DMS 273 (cell line): Measurements from ENCODE around the gene NLGN3.

ENCODE experiments used
- DNase-seq: peaks from one replicate; lab custom pipeline; 2025; ENCODE audit not compliant: unreplicated experiment; lab: John Stamatoyannopoulos, UW

Gene NLGN3

DNA sequence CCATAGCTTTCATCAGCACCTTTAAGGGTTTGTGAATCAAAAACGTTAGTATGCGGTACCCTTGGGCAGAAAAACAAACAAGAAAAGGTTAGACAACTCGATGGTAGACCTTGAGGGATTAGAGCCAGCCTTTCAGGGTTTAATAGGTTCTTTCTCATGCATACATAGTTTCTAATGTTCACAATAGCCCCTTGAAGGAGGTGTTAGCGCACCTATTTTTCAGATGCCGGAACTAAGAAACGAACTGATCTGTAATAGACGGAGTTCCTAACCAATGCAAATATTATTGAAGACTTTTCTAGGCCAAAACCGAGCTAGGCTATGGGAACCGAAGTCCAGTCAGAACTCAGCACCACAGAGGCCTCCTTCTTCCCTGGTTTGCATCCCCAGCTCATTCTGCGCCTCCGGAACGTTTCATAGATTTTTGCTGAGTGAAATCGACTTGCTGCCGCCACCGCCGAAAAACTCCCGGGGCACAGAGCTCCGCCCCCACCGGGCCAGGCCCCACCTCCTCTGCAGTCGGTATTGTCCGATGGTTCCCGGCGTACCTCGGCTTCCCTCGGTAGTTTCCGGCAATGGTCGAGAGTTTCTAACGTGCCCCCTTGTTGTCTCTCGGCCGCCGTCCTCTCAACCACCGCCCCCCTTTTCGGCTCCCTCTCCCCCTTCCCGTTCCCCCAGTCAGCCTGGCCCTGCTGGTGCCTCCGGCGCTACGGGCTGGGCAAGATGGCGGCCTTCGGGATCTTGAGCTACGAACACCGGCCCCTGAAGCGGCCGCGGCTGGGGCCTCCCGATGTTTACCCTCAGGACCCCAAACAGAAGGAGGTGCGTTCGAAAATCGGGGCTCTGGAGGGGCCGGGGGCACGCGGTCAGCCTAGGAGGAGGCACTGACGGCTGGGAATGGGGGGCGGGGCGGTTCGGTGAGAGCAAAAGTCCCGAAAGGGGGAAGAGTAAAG is 26.3 kb upstream of the NLGN3 start, which contains the start of gene MED12:
Gene MED12, plus strand, starts transcription at position 565 of the 953 bp plus-strand sequence. Its CDS starts 159 bp downstream, at position 724.
- DNase-seq, result peak; percentile 87

DNA sequence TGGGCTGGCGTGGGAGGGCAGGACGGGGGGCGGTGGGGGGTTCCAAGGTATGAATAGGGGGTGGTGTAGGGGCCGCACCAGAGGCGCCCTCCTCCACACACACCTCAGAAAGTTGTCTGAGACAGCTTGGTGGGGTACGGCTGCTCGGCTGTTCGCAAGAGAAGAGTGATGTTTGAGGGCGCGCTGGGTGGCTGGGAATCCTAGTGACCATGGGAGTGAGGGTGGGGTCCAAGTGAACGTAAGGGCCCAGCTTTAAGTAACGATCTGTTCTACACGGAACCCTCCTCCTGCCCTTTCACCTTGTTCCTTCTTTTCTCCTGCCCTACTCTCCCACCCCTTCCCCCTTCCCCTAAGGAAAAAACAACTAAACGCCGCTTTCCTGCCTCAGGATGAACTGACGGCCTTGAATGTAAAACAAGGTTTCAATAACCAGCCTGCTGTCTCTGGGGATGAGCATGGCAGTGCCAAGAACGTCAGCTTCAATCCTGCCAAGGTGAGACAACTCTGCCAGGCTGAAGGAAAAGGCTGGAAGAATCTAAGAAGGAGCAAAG is 25.6 kb upstream of the NLGN3 start:
- DNase-seq, result no peak

DNA sequence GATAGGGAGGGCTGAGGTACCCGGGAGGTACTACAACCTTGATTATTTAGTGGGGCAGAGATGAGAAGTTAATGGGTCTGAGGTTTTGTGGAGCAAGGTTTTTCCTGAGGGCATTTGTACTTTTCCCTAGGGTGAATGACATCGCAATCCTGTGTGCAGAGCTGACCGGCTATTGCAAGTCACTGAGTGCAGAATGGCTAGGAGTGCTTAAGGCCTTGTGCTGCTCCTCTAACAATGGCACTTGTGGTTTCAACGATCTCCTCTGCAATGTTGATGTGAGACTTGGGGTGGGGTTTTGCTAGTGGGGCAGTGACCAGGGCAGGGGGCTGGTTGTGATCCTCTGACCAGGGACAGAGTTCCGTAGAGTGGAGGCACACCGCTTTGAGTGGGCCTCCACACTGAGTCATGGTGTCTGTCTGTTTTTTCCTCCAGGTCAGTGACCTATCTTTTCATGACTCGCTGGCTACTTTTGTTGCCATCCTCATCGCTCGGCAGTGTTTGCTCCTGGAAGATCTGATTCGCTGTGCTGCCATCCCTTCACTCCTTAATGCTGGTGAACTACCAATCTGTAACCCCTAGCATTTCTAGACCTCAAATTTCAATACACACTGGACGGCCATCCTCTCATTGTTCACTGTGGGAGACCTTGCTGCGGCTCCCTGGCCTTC is 16.3 kb upstream of the NLGN3 start:
- DNase-seq, result no peak

DNA sequence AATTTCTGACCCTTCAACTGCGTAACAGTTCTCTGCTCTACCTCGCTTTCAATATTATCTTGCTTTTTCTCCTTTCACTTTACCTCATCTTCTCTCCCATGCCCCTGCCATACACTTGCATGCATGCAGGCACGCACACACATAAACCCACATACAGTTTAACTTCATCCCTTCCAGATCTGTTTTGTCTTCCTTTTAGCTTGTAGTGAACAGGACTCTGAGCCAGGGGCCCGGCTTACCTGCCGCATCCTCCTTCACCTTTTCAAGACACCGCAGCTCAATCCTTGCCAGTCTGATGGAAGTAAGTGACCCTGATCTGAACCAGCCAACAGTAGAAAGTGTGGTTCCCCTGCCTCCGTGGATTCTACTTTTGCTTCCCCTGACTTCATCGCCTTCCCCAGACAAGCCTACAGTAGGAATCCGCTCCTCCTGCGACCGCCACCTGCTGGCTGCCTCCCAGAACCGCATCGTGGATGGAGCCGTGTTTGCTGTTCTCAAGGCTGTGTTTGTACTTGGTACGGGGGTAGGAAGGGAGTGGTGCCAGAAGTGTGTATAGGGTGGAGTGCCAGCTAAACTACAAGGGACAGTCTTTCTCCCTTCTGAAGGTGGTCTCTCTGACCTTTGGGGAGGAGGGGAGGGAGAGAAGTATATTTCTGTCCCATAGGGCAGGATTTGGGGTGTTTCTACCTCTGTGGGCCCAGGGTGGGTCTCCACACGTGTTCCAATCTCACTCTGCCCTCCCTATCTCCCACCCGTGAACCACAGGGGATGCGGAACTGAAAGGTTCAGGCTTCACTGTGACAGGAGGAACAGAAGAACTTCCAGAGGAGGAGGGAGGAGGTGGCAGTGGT is 15.5 kb upstream of the NLGN3 start:
- peak; percentile 74 for DNase-seq

DNA sequence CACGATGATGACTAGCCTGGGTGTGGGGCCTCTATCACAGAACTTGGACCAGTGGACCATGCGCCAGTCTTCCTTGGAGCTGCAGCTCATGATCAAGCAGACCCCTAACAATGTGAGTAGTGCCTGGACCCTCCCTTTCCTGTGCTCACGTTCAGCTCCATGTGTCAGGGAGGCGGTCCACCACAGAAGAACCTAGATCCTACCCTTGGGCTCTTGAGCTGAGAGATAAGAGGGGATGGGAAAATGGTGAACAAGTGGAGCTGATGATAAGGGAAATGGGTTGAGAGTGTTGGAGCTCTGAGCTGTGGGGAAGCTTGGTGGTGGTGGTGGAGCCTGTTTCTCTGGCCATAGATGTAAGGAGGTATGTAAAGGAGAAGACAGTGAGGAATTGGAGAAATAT is 13.1 kb upstream of the NLGN3 start:
- DNase-seq, result no peak

DNA sequence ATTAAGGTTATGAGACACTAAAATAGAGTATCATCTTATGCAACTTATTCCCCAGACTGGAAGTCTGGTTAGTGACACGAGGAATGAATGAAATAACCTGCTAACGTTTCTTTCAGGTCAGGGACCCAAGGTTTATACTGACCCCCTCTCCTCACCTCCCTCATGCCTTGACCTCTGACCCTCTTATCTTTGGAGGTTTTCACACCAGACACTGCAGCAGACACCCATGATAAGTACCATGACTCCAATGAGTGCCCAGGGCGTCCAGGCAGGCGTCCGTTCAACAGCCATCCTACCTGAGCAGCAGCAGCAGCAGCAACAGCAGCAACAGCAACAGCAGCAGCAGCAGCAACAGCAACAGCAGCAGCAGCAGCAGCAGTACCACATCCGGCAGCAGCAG is 4.2 kb upstream of the NLGN3 start:
- DNase-seq, result no peak

DNA sequence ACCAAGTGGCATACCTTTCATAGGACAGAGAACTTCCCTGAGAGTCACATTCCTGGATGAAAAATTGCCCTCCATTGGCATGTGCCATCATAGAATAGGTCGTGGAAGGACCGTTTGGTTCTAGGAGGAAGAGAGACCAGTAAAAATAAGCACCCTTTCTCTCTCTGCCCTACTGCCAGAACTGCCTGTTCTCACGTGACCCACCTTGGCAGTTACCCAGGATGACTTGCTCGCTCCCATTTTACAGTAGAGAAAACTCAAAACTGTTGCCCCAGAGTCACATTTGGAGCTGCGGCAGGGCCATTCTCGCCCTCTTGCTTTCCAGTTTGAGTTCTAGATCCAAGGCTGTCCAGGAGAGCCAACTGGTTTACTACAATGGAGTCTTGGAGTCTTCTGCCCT is 1.1 kb upstream of the NLGN3 start:
- DNase-seq, result peak; percentile 14

DNA sequence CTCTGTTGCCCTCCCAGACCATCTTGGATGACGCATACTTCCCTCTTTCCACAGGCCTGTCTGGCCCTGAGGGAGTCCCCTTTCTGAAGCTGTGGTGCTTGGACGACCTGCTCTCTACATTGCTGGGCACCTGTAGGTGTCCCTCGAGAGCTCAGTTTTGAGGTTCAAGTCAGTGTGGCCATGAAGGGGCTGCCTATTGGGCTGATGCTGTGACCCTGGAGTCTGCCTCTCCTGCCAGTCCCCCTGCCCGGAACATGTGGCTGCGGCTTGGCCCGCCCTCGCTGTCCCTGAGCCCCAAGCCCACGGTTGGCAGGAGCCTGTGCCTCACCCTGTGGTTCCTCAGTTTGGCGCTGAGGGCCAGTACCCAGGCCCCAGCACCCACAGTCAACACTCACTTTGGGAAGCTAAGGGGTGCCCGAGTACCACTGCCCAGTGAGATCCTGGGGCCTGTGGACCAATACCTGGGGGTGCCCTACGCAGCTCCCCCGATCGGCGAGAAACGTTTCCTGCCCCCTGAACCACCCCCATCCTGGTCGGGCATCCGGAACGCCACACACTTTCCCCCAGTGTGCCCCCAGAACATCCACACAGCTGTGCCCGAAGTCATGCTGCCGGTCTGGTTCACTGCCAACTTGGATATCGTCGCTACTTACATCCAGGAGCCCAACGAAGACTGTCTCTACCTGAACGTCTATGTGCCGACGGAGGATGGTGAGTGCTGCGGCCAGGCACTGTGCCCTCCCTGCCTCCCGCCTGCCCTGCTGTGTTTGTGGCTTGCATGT is 3.0 kb downstream of the NLGN3 start:
- no peak for DNase-seq

DNA sequence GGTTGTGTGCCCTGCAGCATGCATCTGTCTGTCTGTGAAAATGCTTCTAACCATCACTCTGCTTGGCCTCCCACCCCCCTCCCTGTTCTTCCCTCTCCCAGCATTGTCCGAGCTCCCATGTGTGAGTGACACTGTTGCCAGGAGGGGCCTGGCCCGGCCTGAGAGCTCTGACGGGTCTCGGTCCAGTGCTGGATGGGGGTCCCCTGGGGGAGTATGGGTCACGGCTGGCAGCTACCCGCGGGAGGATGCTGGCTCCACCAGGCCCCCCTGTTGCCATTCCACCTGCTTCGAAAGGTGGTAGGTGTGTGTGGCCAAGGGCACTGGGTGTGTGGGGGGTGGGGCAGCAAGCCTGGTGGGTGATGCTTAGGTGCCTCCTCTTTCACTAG is 3.6 kb downstream of the NLGN3 start:
- DNase-seq, result no peak

DNA sequence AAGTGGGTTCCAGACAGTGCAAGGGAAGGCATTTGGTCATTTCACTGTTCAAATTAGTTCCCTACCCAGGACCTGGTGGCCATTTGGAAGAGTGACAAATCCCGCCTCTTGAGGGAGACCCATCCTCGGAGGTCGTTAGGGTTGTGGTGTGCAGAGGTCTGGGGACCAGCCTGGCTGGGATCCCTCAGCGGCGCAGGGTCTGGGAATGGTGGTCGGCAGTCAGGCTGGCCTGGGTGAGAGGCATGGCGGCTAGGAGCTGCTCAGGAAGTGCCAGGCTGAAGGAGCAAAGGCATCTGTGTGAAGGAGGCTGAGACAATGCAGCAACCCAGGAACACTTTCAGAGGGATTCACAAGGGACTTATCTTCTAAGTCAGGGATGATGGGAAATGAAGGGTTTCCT is 6.7 kb downstream of the NLGN3 start:
- DNase-seq, result no peak

DNA sequence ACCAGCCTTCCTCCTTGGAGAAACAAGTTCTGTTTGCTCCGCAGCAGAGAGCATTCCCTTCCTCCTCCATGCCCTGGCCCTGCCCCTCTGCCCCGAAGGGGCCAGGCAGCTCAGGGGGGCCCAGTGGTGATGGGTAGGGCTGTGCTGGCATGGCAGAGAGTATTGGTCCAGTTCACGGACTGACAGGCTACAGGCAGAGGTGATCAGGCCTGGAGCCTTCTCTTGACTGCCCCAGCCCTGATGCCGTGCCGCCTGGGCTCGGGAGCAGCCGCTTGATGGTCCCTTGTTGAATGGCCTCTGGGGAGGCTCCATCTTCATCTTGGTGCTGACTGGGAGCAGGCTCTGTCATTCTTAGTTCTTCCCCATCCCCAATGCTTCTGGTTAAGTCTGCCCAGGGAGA is 9.6 kb downstream of the NLGN3 start:
- no peak for DNase-seq

DNA sequence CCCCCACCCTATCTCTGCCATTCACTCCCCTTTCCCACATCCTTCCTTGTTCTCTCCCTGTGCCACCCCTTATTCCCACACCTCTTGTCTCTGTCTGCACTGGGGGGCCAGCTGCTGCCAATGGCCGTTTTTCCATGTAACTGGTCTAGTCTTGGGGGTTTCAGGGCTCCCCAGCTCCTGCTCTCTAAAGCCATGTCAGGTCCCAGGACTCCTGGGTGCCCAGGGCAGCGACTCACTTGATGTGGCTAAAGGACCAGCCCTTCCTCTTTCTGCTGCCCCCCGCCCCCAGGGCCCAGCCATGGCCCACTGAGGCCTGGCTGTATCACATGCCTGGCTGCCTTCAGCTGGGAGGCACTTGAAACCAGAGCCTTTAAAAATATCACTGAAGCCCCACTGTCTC is 10.0 kb downstream of the NLGN3 start:
- no peak for DNase-seq

DNA sequence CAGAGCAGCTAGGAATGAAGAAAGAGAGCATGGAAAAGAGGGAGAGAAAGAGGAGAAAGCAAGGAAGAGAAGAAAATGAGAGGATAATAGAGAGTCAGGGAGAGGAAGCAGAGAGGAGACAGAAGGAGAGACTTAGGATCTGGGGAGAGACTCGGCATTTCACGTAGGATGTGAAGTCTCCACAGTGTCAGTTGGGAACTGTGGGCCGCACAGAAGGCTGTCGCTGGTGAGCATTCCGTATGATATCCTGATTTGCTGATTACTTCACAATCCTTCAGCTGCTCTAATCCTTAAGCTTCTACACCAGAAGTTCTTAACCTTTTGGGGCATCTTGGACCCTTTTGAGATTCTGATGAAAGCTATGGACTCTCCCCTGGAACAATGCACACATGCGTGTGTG is 14.0 kb downstream of the NLGN3 start:
- DNase-seq, result no peak

DNA sequence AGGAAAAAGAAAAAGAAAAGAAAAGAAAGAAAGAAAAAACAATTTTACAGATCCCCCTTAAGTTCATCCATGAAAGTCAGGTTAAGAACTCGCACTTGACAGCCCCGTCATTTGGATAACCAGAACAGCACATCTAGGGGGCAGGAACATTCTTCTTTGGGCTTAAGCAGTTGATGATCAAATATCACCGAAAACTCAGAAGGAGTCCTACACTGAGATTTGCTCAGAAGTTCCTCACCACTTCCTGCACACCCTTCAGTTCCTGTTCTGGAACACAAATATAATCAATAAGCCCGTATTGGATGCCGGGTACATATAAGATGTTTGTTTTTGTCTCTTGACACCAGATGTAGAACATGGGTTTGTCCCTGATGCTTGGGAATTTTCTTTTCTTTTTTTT is 14.7 kb downstream of the NLGN3 start:
- no peak for DNase-seq

DNA sequence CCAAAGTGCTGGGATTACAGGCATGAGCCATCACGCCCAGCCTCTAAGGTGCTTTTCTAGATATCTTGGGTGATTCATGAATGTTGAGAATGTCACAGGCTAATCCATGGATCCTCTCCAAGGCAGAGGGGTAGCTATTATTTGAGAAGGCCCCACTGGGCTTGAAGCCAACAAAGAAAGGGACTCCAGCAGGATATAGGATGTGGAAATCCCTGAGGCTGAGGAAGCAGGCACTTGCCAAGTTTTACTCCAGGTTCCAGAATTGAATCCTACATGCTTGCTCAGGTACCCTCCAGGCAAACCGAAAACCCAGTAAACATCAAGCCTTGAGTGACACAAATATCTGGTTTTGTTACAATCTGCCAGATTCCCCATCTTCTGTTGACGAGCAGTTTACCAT is 15.8 kb downstream of the NLGN3 start:
- DNase-seq, result peak; percentile 20

DNA sequence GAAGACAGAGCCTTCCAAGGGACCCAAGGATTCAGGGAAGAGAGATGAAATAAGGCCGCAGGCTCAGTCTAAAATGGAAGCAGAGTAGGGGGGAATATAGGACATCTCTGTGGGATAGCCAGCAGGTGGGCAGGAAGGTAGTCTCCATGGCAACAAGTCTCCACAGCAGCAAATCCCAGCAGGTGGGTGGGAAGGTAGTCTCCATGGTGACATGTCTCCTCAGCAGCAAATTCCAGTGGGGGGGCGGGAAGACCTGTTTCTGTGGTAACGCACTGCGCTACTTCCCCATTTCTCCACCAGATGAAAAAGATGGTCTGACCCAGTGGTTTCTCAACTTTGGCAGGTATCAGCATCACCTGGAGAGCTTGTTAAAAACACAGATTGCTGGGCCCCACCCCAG is 18.3 kb downstream of the NLGN3 start:
- no peak for DNase-seq

DNA sequence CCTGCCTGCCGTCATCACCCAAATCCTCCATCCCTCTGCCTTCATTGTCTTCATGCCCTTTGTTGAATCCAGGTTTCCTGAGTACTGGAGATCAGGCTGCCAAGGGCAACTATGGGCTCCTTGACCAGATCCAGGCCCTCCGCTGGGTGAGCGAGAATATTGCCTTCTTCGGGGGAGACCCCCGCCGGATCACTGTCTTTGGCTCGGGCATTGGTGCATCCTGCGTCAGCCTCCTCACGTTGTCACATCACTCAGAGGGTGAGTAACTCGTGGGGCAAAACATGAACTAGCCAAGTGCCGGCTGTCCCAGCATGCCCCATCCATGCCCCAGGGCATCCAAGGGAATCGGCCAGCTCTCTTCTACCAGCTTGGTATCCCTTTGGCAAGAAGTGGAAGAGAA is 19.4 kb downstream of the NLGN3 start:
- no peak for DNase-seq

DNA sequence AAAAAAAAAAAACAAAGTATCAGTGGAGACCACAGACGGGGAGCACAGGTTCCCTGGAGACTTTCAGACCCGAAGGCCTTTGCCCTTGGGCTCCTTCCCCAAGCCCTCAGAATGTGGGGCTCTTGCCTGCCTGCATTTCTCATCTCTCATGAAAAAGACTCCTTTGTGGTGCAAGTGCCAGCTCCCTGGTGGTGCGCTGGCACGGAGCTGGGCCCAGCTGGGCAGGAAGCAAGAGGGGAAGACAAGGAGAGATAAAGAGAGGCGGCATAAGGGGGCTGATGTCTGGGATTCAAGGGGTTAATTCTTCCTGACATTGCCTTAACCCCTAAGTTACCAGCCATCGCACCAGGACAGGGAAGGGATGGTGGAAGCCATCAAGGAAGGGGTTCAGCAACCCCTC is 21.8 kb downstream of the NLGN3 start:
- no peak for DNase-seq

DNA sequence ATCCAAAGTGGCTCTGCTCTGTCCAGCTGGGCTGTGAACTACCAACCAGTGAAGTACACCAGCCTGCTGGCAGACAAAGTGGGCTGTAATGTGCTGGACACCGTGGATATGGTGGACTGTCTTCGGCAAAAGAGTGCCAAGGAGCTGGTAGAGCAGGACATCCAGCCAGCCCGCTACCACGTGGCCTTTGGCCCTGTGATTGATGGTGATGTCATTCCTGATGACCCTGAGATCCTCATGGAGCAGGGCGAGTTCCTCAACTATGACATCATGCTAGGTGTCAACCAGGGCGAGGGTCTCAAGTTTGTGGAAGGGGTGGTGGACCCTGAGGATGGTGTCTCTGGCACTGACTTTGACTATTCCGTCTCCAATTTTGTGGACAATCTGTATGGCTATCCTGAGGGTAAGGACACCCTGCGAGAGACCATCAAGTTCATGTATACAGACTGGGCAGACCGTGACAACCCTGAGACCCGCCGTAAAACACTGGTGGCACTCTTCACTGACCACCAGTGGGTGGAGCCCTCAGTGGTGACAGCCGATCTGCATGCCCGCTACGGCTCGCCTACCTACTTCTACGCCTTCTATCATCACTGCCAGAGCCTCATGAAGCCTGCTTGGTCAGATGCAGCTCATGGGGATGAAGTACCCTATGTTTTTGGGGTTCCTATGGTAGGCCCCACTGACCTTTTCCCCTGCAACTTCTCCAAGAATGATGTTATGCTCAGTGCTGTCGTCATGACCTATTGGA is 22.6 kb downstream of the NLGN3 start:
- no peak for DNase-seq

DNA sequence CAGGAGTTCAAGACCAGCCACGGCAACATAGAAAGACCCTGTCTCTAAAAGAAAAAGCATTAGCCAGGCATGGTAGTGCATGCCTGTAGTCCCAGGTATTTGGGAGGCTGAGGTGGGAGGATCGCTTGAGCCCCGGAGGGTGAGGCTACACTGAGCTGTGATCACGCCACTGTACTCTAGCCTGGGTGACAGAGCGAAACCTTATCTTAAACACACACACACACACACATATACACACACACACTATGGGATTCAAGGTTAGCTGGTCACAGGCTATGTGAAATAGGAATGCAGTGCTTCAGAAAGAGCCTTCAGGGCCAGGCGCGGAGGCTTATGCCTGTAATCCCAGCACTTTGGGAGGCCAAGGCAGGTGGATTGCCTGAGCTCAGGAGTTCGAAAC is 23.5 kb downstream of the NLGN3 start:
- no peak for DNase-seq
